Activated naive CD8-positive, alpha-beta T cell treated with anti-CD3 and anti-CD28 coated beads for 36 hours (primary cell): ENCODE measurements around the gene IL1RN. TPM values are rescaled to one million over a fixed set of nuclear protein-coding genes. Genes with fewer than 3 reads are reported as not detected.

ENCODE experiments used
- DNase-seq: peaks from one replicate; pipeline ENCODE4 v3.0.0; 2021
- H3K27ac Mint-ChIP-seq: one replicate; pipeline ENCODE4 v1.8.0; 2022; ENCODE audit warnings: mild to moderate bottlenecking, moderate library complexity, mixed read lengths
- H3K27me3 Mint-ChIP-seq: one replicate; pipeline ENCODE4 v1.8.0; 2022; ENCODE audit warnings: mild to moderate bottlenecking, mixed read lengths
- H3K36me3 Mint-ChIP-seq: one replicate; pipeline ENCODE4 v1.8.0; 2021; ENCODE audit warnings: mild to moderate bottlenecking, mixed read lengths
- H3K4me1 Mint-ChIP-seq: one replicate; pipeline ENCODE4 v1.8.0; 2021; ENCODE audit warnings: mixed read lengths
- H3K4me3 Mint-ChIP-seq: one replicate; pipeline ENCODE4 v1.8.0; 2022; ENCODE audit warnings: mild to moderate bottlenecking, moderate library complexity, mixed read lengths
- H3K9me3 Mint-ChIP-seq: one replicate; pipeline ENCODE4 v1.8.0; 2022; ENCODE audit warnings: mixed read lengths
- total RNA-seq, 2 experiments: library from RNA; stranded (reverse); gene quantifications; one replicate each; pipeline ENCODE4 v1.2.3, GENCODE V29; 2021

Gene IL1RN
- total RNA-seq, 2 experiments from 2014 or later: 0.19 to 0.30 TPM

GRCh38 chr2:113166187-113166645 lies 38.8 kb downstream of the IL1RN start:
- H3K27ac Mint-ChIP-seq: peak overlapping the region; percentile 98
- peaks cover 54% of the 10 kb centered on the region for H3K4me1 Mint-ChIP-seq
- H3K36me3 Mint-ChIP-seq: peaks cover 21% of the 10 kb centered on the region
- H3K4me3 Mint-ChIP-seq: no peak overlapping the region
- peaks cover 6% of the 10 kb centered on the region for H3K9me3 Mint-ChIP-seq
- no peak for DNase-seq
- no peaks in the 10 kb centered on the region for H3K27me3 Mint-ChIP-seq

GRCh38 chr2:113167115-113167932 lies 39.9 kb downstream of the IL1RN start:
- Mint-ChIP-seq H3K9me3 (peaks cover 8% of the 10 kb centered on the region), H3K27me3 (no peaks in the 10 kb centered on the region), H3K27ac (peak overlapping the region; percentile 98), H3K4me3 (peak overlapping the region; percentile 67), H3K4me1 (peaks cover 63% of the 10 kb centered on the region), H3K36me3 (peaks cover 30% of the 10 kb centered on the region)
- peak; percentile 46 for DNase-seq

- peaks cover 8% of the 10 kb centered on the region for H3K9me3 Mint-ChIP-seq
- peaks cover 63% of the 10 kb centered on the region for H3K4me1 Mint-ChIP-seq
- no peaks in the 10 kb centered on the region for H3K27me3 Mint-ChIP-seq
- H3K4me3 Mint-ChIP-seq: peak overlapping the region; percentile 30
- peak overlapping the region; percentile 98 for H3K27ac Mint-ChIP-seq
- DNase-seq: no peak
- H3K36me3 Mint-ChIP-seq: peaks cover 34% of the 10 kb centered on the region
Measured at GRCh38 chr2:113167962-113168340, 40.6 kb downstream of the IL1RN start.

GRCh38 chr2:113169002-113169530 lies 41.7 kb downstream of the IL1RN start:
- Mint-ChIP-seq H3K36me3 (peaks cover 41% of the 10 kb centered on the region), H3K9me3 (peaks cover 8% of the 10 kb centered on the region), H3K4me3 (peak overlapping the region; percentile 30), H3K27me3 (no peaks in the 10 kb centered on the region), H3K4me1 (peaks cover 69% of the 10 kb centered on the region), H3K27ac (peak overlapping the region; percentile 98)
- peak; percentile 28 for DNase-seq

- H3K27me3 Mint-ChIP-seq: no peaks in the 10 kb centered on the region
- H3K4me3 Mint-ChIP-seq: no peak overlapping the region
- peak overlapping the region; percentile 64 for H3K27ac Mint-ChIP-seq
- no peak for DNase-seq
- peaks cover 8% of the 10 kb centered on the region for H3K9me3 Mint-ChIP-seq
- peaks cover 67% of the 10 kb centered on the region for H3K4me1 Mint-ChIP-seq
- peaks cover 46% of the 10 kb centered on the region for H3K36me3 Mint-ChIP-seq
Measured at GRCh38 chr2:113169586-113169985, 42.2 kb downstream of the IL1RN start.

- Mint-ChIP-seq H3K27ac (peak overlapping the region; percentile 11), H3K4me3 (no peak overlapping the region), H3K4me1 (peaks cover 64% of the 10 kb centered on the region), H3K9me3 (peaks cover 8% of the 10 kb centered on the region), H3K27me3 (no peaks in the 10 kb centered on the region), H3K36me3 (peaks cover 61% of the 10 kb centered on the region)
- DNase-seq: no peak
Measured at GRCh38 chr2:113171334-113172075, 44.1 kb downstream of the IL1RN start.

- peak overlapping the region; percentile 95 for H3K27ac Mint-ChIP-seq
- peaks cover 8% of the 10 kb centered on the region for H3K9me3 Mint-ChIP-seq
- H3K36me3 Mint-ChIP-seq: peaks cover 74% of the 10 kb centered on the region
- H3K27me3 Mint-ChIP-seq: no peaks in the 10 kb centered on the region
- H3K4me3 Mint-ChIP-seq: peak overlapping the region; percentile 93
- peaks cover 66% of the 10 kb centered on the region for H3K4me1 Mint-ChIP-seq
- DNase-seq: no peak
Measured at GRCh38 chr2:113172721-113173541, 45.5 kb downstream of the IL1RN start.

- peaks cover 66% of the 10 kb centered on the region for H3K4me1 Mint-ChIP-seq
- peaks cover 8% of the 10 kb centered on the region for H3K9me3 Mint-ChIP-seq
- peak; percentile 89 for DNase-seq
- H3K36me3 Mint-ChIP-seq: peaks cover 78% of the 10 kb centered on the region
- no peaks in the 10 kb centered on the region for H3K27me3 Mint-ChIP-seq
- H3K4me3 Mint-ChIP-seq: peak within 1 kb of the TSS; percentile 93
- peak within 1 kb of the TSS; percentile 95 for H3K27ac Mint-ChIP-seq
Measured at GRCh38 chr2:113173542-113174375, 46.4 kb downstream of the IL1RN start, which contains the start of gene PSD4. Gene PSD4, plus strand, starts transcription at chr2:113173971. Its CDS starts 8,486 bp downstream, at chr2:113182457.

GRCh38 chr2:113174376-113174750 lies 47.0 kb downstream of the IL1RN start:
- Mint-ChIP-seq H3K4me3 (peak overlapping the region; percentile 93), H3K9me3 (peaks cover 8% of the 10 kb centered on the region), H3K27me3 (no peaks in the 10 kb centered on the region), H3K27ac (peak overlapping the region; percentile 95), H3K36me3 (peaks cover 80% of the 10 kb centered on the region), H3K4me1 (peaks cover 67% of the 10 kb centered on the region)
- DNase-seq: no peak

GRCh38 chr2:113175042-113175628 lies 47.7 kb downstream of the IL1RN start:
- no peaks in the 10 kb centered on the region for H3K27me3 Mint-ChIP-seq
- peak overlapping the region; percentile 95 for H3K27ac Mint-ChIP-seq
- H3K4me1 Mint-ChIP-seq: peaks cover 69% of the 10 kb centered on the region
- H3K4me3 Mint-ChIP-seq: peak overlapping the region; percentile 93
- H3K9me3 Mint-ChIP-seq: peaks cover 5% of the 10 kb centered on the region
- peaks cover 78% of the 10 kb centered on the region for H3K36me3 Mint-ChIP-seq
- peak; percentile 74 for DNase-seq

- H3K27me3 Mint-ChIP-seq: no peaks in the 10 kb centered on the region
- H3K36me3 Mint-ChIP-seq: peaks cover 78% of the 10 kb centered on the region
- H3K4me1 Mint-ChIP-seq: peaks cover 77% of the 10 kb centered on the region
- peak overlapping the region; percentile 93 for H3K4me3 Mint-ChIP-seq
- no peak for DNase-seq
- peaks cover 4% of the 10 kb centered on the region for H3K9me3 Mint-ChIP-seq
- peak overlapping the region; percentile 95 for H3K27ac Mint-ChIP-seq
Measured at GRCh38 chr2:113175736-113176695, 48.6 kb downstream of the IL1RN start.

GRCh38 chr2:113176696-113177355 lies 49.4 kb downstream of the IL1RN start:
- H3K4me1 Mint-ChIP-seq: peaks cover 77% of the 10 kb centered on the region
- H3K36me3 Mint-ChIP-seq: peaks cover 71% of the 10 kb centered on the region
- DNase-seq: no peak
- peak overlapping the region; percentile 93 for H3K4me3 Mint-ChIP-seq
- H3K27me3 Mint-ChIP-seq: no peaks in the 10 kb centered on the region
- peak overlapping the region; percentile 71 for H3K27ac Mint-ChIP-seq
- H3K9me3 Mint-ChIP-seq: no peaks in the 10 kb centered on the region
